ENCODE measurements around the gene RAD9A. TPM values are rescaled to one million over a fixed set of nuclear protein-coding genes. Genes with fewer than 3 reads are reported as not detected.

Gene RAD9A
- total and polyA plus RNA-seq, 9 of the 15 experiments (the other 6 are each of a cell fraction or from before 2014, with no cell fraction given), result 1.4 to 41.2 (median 16.1) TPM

GRCh38 chr11:67373648-67374570, 17.9 kb upstream of the RAD9A start (continued):
- TF ChIP-seq ZNF639 (CRISPR knock-in tag; conservative IDR thresholded peaks at IDR 0.05 in 1 of 2, IDR thresholded peaks at IDR 0.05 in 1 of 2), result no peak
- TF ChIP-seq ZNF511 (CRISPR knock-in tag; IDR thresholded peaks at IDR 0.05), result no peak
- no peak for TF ChIP-seq PHF20 (IDR thresholded peaks at IDR 0.05; ENCODE audit: partially characterized antibody)
- TF ChIP-seq PCBP1 (IDR thresholded peaks at IDR 0.05; ENCODE audit: low read depth, low read length, poor library complexity, severe bottlenecking), result peak; percentile 20
- TF ChIP-seq ARID3B (CRISPR knock-in tag; IDR thresholded peaks at IDR 0.05; ENCODE audit: borderline replicate concordance), result no peak
- no peak for TF ChIP-seq CBX8 (IDR thresholded peaks at IDR 0.05; ENCODE audit: borderline replicate concordance, extremely low read depth, low read depth, low read length, poor library complexity, severe bottlenecking)
- TF ChIP-seq BRF2 (IDR thresholded peaks at IDR 0.05; ENCODE audit: borderline replicate concordance, insufficient read depth, insufficient read length), result no peak
- no peak for TF ChIP-seq ZNF586 (CRISPR knock-in tag; conservative IDR thresholded peaks at IDR 0.05)
- TF ChIP-seq MYNN (IDR thresholded peaks at IDR 0.05), result 0 out of 2 replicates have a peak, but pooled peaks have one; percentile 40
- no peak for TF ChIP-seq MYNN (CRISPR knock-in tag; IDR thresholded peaks at IDR 0.05)
- no peak for TF ChIP-seq GTF2A2 (tag; IDR thresholded peaks at IDR 0.05)
- no peak for TF ChIP-seq CHCHD3 (CRISPR knock-in tag; IDR thresholded peaks at IDR 0.05)
- TF ChIP-seq CHD4 (IDR thresholded peaks at IDR 0.05; ENCODE audit: insufficient read depth, insufficient replicate concordance, low read depth, low read length, poor library complexity, severe bottlenecking), result no peak
- TF ChIP-seq E2F5 (CRISPR knock-in tag; IDR thresholded peaks at IDR 0.05), result no peak
- no peak for TF ChIP-seq SAFB (IDR thresholded peaks at IDR 0.05; ENCODE audit: borderline replicate concordance, low read depth, low read length)
